Measurements from ENCODE around the gene FBXO11.
A peak's percentile ranks its signal among the peaks of the same experiment; 100 is the strongest.
"Not testable (repeated sequence)": the region's sequence is repeated elsewhere in the genome, so short reads cannot be mapped to it uniquely, and the experiment has no call there.

Gene FBXO11

DNA sequence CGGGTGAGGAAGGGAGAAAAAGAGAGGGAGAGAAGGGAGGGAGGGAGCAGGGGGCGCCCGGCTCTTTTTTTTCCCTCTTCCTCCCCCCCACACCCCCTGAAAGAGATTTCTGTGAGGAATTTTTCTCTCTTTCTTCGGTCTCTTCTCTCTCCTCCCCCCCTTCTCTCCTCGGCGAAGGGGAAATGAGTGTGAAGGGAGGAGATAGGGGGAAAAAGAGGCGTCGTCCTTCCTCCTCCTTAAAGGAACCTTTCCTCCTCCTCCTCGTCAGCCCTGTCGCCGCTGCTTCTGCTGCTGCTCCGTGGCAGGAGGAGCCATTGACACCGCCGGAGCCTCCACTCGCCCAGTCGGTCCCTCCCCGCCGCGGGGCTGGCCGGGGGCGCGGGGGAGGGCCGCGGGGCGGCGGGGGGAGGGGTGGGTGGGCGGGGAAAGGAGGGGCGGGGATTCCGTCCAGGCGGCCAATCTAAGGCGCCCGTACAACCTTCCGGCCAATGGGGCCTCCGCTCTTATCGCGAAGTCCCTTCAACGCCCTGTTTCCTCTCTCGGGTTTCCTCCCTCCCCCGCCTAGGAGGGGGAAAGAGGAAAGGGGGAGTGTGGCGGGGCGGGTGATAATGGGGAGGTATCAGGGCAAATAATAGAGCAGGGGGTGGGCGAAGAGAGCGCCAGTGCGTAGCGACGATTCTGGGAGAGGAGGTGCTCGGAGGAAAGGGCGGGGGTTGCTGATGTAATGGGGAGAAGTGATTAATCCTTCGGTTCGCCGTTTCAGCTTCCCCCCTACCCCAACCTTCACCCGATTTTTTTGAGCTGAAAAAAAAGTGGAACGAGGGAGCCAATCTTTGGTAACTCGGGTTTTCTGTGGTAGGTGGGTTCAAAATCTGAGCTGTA, at the start of gene FBXO11:
Gene FBXO11 (minus strand): TSS at position 342 of the 882 bp plus-strand sequence. CDS start 778 bp downstream, outside the sequence.
- peak; percentile 94 for DNase-seq

DNA sequence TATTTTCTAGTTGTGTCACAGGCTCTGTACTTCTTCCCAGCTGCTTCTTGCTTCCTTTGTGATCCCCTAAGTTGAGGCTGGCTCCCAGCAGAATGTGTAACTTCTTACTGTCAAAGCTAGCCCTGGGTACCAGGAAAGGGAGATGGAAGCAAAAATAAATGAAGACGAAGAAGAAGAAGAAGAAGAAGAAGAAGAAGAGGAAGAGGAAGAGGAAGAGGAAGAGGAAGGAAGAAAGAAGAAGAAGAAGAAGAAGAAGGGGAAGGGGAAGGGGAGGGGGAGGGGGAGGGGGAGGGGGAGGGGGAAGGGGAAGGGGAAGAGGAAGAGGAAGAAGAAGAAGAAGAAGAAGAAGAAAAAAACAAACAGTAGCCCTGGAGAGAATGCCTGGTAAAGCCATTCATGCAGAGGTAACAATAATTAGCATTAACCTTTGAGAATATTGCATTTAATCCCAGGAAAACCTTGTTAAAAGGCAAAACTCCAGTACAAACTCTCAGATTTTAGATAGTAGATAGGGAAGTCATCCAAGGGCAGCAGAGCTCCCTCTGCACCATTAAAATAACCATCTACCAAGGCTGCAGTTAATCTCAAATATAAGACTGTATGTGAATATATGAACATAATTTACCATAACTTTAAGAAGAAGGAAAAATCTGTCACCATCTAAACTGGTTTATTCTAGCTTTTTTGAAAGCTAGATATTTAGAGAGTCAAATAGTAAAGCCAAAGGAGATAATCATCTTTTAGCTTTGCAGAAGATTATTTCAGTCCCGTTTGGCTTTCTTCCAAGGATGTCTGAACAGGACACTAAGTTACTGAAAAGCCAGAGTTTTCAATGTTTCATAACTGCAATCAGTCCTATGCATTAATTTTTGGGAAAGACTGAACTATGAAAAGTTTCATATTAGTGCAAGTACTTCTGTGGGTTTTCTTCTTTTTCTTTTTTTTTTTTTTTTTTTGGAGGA, 44.3 kb upstream of the FBXO11 start:
- no peak for DNase-seq

- DNase-seq = no peak
These were observed 40.3 kb upstream of the FBXO11 start for GRCh38 chr2:47946593-47946992.

GRCh38 chr2:47945046-47945781, 38.9 kb upstream of the FBXO11 start:
- no peak for DNase-seq

GRCh38 chr2:47941936-47942335, 35.6 kb upstream of the FBXO11 start:
- no peak for DNase-seq

- DNase-seq = no peak
These were observed 31.4 kb upstream of the FBXO11 start for GRCh38 chr2:47937677-47938076.

DNA sequence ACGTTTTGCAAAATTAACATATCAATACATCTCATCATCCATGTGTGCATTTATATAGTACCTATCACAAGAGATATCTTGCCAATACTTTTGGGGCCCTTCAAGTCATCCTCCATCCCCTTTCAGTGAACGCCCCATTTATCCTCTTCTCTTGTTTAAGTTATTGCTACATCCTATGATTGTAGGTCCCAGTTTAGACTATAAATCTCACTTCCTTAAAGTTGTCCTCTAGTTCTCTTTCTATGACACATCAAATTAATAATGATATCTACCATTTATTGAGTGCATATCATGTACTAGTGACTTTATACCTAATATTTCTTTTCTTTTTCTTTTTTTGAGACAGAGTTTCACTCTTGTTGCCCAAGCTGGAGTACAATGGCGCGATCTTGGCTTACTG, 28.8 kb upstream of the FBXO11 start:
- DNase-seq = no peak

DNA sequence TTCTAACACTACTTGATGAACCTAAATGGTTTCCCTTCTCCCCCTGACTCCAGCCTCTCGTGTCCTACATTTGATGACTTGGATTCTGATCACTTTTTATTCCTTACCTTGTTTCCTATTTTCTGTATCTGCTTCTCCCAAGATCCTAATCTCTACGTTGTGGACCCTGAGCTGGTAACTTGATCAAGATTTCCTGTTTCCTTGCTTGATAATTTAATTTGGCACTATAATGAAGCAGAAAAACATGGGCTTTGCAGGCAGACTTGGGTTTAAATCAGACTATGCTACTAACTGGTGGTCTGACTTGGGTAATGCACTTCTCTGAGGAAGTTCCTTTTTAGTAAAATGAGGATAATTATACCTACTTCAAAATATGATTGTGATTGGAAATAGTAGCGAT, 11.7 kb upstream of the FBXO11 start:
- no peak for DNase-seq

DNA sequence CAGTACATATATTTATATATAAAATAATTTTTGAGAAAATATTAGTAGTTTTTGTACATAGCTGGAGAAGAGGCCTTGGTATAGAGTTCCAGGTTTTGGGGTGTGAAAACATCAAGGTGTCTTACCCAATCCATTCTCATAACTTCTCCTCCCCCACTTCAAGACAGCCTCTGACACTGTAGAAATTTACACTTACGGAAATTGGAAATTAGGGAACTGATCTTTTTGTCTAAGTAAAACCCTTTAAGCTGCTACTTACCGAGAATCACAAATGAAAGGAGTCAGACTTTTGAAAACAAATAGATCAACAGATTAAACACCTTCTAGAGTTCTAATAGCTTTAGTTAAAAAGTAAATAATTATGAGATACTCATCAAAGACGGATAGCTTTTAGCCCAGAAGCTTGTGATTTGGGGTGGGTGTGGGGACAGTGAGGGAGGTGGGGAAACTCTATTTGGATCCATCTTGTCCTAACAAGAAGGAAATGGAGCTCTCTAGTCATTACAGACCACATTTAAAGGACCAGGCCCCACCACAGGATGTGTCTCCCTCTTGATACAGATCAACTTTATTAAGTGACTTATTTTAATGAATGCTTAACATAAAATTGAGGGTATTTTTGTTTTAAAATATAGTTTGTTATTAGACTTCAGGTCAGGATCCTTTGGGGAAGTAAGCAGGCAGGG, 11.1 kb upstream of the FBXO11 start:
- no peak for DNase-seq

DNA sequence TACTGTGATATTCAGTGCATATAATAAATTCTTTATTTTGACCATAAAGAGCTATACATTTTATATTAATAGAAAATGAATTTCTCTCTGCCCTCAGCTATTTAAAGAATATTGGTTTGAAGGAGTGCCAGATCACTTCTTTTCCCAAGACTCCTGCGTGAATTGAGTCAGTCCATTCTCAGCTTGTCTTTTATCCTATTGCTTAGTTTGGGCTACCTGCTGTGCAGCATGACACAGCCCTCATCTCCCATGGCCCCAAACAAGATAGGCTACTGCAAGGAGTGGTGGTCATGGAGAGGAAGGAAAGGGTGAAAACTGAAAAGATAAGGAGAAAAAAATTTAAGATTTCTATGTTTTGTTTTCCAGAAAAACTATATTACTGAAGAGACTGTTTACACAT, 10.1 kb upstream of the FBXO11 start:
- DNase-seq = no peak

GRCh38 chr2:47910662-47911061, 4.4 kb upstream of the FBXO11 start:
- DNase-seq = not testable (repeated sequence)

GRCh38 chr2:47908682-47909081, 2.4 kb upstream of the FBXO11 start:
- no peak for DNase-seq

DNA sequence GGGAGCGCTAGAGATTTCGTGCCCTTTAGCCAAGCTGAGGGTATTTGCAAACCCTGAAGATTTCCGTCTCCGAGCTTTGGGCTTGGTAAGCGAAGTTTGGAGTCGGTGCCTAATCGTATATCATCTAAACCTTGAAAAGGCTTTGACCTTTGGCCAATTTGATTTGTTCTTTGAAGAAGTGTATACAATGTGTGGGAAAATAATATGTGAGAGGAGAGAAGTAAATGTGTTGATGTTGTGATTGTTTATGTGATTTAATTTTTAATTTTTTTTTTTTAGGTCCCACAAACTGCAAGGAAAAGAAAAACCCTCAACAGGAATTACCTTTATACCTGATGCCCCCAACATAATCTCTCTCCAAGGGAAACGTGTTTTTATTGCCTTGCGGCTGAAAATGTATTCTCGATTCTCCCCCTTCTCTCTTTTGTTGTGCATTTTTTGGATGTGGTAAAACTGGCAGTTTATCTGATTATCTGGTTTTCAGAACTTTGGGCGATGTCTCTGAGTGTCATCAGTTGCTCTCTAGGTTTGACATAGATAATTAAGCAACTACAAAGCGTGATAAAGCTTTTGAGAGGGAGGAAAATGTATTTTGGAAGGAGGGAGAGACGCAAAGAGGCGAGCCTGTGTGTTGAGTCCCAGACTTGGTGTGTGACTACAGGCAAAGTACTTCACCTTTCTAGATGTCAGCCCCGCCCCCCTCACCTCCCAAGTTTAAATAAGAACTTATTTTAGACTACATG, 912 bp upstream of the FBXO11 start:
- no peak for DNase-seq

- DNase-seq = no peak
These were observed 727 bp downstream of the FBXO11 start for GRCh38 chr2:47905386-47906156.

- no peak for DNase-seq
These were observed 2.4 kb downstream of the FBXO11 start for GRCh38 chr2:47903781-47904490.

DNA sequence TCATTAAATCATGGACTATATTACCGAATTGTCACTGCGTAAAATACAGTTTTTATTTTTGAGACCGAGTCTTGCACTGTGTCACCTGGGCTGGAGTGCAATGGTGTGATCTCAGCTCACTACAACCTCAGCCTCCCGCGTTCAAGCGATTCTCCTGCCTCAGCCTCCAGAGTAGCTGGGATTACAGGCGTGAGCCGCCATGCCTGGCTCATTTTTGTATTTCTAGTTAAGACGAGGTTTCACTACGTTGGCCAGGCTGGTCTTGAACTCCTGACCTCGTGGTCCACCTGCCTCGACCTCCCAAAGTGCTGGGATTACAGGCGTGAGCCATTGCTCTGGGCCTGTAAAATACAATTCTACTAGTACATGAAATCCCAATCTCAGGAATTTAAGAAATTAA, 4.4 kb downstream of the FBXO11 start:
- not testable (repeated sequence) for DNase-seq

DNA sequence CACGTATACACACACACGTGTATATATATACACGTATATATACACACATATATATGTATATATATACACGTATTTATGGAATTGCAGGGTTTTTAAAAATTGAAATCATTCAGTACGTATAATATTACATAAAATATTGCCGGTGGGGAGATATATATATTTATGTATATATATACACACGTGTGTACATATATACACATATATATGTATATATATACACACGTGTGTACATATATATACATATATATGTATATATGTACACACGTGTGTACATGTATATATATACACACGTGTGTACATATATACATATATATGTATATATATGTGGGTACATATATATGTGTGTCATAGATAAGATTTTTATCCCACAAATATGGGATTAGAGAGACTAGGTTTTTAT, 5.4 kb downstream of the FBXO11 start:
- no peak for DNase-seq

GRCh38 chr2:47899915-47900816, 6.1 kb downstream of the FBXO11 start:
- DNase-seq = no peak

All from kidney glomerular epithelial cell (primary cell).